HG02885 (cell line): Measurements from ENCODE around the gene TGFA.
"Not testable (repeated sequence)": the region's sequence is repeated elsewhere in the genome, so short reads cannot be mapped to it uniquely, and the experiment has no call there.

Experiments
- ATAC-seq: cut with Tn5 transposase; IDR thresholded peaks from one replicate; pipeline ENCODE4 v1.9.1; 2021; ENCODE audit warnings: mild to moderate bottlenecking; ENCODE audit not compliant: unreplicated experiment, poor library complexity

TGFA gene

DNA sequence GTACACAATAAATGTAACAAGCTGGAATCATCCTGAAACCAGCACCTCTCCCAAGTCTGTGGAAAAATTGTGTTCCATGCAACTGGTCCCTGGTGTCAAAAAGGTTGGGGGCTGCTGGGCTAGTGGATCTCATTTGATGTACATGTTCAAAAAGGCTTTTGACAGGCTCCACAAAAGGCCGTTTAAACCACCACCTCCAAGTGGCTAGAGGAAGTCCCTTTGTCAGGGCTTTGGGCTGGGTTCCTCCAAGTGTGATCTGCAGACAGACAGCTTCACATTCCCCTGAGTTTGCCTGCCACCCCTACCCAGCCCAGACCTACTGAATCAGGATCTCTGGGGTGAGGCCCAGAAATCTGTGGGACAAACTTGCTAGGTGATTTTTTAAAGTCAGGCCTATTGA lies 84.7 kb downstream of the TGFA start:
- no peak for ATAC-seq

DNA sequence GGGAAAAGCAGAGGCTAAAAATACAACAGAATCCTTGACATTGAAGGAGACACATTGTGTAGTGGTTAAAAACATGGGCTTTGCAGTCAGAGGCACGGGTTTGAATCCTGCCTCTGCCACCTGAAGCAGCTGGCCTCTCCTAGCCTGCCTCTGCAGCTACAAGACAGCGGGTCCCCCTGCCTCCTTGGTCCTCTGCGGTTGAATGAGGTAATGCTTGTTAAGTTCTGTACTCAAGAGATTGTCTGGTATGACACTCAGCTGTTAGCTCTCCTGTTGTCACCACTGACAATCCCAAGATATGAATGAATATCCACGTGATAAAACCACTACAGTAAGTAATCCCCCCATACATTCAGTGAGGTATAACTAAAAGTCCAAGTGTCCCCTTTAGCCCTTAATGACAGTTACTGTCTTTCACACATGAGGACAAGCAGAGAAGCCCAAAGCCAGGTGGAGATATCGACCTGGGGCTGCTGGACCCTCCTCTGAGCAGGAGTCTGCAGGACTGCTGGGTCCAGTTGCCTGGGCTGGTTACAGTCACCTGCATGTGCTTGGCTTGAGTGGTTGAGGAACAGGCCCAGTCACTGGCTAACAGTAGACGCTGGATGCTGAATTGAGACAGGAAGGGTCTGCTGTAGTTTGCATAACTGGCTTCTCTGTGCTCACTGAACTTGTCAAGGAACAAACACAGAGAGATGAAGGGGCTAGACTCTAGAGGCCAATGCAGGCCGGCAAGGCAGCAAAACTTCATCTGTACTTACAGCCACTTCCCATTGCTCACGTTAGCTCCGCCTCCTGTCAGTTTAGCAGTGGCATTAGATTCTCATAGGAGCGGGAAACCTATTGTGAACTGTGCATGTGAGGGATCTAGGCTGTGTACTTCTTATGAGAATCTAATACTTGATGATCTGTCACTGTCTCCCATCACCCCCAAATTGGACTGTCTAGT lies 85.5 kb downstream of the TGFA start:
- no peak for ATAC-seq

DNA sequence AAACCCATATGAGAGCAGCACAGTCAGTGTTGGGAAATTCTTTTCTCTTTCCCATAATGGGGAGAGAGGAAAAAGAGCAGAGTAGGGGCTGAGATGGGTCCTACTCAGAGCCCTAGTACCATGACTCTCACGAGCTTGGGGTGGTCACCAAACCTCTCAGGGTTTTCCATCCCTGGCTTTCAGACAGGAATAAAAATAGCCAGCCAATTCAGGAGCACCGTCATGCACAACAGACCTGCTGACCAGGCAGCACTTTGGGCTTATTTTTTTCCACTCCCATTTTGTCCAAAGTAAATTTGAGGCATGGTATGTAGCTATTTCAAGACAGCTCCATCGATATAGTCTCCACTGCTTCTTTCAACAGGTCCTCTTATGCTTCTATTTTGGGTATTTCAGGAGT lies 86.4 kb downstream of the TGFA start:
- no peak for ATAC-seq

DNA sequence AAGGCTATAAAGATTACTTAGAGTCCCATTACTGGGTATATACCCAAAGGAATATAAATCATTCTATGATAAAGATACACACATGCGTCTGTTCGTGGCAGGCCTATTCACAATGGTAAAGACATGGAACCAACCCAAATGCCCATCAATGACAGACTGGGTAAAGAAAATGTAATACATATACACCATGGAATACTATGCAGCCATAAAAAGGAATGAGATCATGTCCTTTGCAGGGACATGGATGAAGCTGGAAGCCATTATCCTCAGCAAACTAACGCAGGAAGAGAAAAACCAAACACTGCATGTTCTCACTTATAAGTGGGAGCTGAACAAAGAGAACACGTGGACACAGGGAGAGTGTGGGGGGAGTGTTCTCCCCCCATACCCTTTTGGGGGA lies 87.0 kb downstream of the TGFA start:
- not testable (repeated sequence) for ATAC-seq

DNA sequence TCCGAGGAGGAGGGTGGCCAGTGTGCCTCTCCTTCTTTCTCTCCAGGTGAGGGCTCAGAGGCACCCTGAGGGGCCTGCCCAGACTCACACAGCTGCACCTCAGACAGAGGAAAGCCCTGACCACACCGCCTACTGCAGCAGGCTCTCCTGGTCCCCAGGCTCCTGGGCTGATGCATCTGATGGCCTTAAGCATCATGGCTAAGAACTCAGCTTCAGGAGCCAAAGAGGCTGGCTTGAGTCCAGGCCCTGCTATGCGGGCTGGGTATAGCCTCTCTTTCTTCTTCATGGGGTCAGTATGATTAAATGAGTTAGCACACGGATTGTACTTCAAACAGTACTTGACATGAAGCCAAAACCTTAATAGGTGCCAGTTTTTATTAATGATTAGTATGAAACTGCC lies 89.6 kb downstream of the TGFA start:
- no peak for ATAC-seq

DNA sequence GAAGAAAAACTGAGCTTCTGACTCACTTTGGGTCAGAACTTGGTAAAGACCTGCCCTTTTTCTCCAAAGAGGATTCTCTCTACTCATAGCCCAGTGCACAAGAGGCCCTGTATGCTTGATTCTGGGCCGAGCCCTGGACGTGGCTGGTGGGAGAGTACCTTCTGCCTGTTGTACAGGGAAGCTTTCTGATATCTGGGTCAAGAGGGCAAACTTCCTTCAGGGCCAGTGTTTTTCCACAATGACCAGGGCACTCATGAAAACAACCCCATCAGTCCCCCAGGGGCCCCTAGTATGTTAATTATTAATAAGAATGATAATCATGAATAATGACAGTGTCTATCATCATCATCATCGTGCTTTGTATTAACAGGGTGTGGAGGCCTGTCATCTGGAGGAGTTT lies 90.0 kb downstream of the TGFA start:
- ATAC-seq: no peak

DNA sequence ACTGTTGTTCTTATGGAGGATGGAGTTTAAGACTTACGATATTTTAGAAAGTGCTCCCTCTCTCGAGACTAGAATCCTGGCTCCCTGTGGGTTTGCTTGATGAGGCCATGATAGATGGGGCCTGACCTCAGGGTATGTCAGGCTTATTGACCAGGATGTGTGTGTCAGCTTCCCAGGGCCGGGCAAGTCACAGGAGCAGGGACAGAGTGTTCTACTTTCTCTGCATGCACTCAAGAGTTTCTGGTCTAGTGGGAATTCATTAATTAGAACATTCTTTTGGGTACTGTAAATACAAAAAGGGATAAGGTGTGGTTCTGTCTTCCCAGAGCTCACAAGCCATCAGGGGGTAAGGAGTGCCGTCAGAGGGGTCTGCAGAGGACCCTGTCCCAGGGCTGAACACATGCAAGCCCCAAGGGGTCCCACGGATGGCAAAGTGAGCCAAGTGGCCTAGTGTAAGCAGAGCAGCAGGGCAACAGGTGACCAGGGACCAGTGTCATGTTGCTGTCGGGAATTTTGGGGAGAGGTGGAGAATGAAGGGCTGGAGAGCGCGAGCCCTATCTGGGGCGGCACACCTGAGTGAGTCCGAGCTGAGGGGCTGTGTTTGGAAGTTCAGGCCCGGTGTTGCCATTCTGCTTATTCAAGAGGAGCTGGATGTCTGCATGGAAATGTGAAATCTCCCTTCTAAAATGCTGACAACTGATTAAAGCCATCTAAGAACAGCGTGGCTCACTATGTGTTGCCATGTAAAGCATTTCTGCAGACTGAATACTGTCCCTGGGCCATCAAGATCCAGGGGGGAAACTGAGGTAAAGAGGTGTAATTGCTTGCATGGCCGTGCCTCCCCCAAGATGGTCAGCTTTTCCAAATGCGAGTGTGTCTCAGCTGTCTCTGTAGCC lies 91.4 kb downstream of the TGFA start:
- no peak for ATAC-seq

DNA sequence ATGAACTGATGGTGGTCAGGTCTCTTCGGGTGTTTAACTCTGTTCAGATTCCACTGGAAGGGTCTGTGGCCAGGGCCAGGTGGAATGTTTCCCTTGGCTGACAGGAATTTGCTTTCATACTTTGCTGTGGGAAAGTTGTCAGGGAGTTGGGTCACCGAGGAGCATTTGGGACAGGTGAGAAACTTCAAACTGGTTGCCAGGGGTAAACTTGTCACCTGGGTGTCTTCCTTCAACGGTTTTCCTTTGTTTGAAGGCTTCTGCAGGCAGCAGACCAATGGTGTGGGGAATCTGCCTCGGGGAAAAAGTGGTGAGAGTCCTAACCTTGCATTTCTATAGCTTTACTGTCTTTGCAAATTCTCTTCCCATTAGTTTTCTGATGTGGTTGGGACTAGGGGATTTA lies 92.2 kb downstream of the TGFA start:
- ATAC-seq: no peak

DNA sequence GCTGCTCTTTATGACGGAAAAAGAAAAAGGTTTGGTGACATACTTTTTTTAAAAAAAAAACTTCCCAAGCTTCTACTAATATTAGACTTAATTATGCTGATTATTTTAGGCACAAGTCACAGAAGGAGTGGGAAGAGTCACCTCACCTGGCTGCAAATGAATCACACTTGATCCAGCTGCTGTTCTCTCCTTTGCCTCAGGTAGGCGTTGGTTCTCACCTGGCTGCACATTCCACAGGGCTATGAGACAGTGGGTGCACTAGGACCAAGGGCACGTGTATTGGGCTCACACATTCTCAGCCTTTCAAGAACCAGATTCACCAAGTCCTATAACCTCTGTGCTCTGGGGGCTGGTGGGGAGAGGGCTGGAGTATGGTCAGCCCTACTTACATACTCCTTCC lies 93.3 kb downstream of the TGFA start:
- ATAC-seq: no peak

DNA sequence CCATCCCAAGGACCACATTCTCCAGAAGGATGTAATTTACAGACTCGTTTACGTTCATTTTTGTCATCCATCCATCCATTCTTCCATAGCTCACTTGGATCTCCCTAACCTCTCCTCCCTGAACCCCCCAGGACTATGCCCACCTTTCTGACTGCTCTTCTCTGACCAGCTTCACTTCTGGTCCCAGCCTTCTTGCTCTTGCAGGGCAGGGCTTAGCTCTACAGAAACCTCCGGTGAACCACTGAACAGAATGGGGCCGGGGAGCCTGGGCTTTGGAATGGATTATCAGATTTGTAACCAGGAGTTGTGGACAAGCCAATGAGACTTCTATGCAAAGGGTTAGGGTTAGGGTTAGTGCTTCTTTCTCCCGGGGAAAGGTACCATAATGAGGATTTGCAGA lies 95.0 kb downstream of the TGFA start:
- ATAC-seq: no peak

DNA sequence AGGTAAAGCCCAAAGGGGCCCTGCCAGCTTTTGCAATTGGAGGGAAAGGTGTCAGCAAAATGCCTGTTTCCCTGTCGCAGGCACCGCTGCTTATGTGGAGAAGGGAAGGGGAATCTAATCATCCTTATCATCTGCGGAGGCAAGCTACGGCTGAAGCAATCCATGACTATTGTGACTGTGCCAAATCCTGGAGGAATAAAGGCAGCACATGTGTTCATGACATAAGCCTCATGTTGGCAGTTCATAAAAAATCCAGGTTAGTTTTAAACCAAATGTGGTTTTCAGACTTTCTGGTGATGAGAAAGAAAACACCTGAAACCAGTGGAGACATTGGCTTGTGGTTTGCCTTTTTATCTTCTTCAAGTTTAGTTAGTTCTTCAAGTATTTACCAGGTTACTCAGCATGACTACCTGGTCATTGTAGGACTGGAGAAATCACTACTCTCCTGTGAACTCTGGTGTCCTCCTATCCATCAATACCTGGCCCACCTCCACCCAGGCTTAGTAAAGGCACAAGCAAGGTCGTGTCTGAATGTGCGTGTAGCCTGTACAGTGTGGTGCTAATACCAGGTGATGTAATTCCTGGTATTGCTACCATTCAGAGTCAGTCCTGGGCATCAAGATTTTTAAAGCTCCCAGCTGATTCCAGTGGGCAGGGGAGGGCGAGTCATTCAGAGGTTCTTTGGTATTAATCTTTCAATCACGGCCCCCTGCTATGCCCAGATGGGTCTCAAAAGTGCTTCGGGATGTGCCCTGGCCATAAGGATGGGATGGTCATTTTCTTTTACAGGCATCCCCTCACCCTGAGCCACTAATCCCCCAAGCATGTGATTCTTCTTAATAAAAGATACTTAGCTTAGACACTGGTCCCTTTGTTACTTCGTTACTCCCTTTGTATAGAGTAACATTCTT lies 96.8 kb downstream of the TGFA start:
- no peak for ATAC-seq

DNA sequence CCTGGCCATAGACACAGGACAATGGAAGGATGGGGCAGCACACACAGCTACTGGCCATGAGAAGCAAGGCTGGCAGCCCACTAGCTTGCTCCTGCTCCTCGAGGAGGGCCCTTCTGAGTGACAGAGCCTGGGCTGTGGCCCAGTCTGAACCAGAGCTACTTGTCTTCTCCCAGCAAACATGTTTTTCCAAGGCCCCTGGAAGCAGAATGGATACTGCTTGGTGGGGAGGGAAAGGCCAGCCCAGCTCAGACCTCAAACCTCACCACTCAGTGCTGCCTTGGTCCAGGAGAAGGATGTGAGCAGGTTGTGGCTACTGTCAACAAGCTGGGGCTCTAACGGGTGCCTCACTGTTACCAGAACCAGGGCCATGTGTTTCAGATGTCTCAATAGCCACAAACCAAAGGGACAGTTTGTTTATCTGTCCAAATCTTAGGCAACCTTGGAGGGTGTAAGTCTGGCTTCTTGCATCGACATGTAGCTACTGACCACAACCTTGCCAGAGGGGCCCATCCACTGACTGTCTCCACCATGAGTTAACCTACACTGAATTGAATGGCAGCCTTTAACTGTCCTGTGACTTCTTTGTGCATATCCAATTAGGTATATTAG lies 98.6 kb downstream of the TGFA start:
- ATAC-seq: no peak

DNA sequence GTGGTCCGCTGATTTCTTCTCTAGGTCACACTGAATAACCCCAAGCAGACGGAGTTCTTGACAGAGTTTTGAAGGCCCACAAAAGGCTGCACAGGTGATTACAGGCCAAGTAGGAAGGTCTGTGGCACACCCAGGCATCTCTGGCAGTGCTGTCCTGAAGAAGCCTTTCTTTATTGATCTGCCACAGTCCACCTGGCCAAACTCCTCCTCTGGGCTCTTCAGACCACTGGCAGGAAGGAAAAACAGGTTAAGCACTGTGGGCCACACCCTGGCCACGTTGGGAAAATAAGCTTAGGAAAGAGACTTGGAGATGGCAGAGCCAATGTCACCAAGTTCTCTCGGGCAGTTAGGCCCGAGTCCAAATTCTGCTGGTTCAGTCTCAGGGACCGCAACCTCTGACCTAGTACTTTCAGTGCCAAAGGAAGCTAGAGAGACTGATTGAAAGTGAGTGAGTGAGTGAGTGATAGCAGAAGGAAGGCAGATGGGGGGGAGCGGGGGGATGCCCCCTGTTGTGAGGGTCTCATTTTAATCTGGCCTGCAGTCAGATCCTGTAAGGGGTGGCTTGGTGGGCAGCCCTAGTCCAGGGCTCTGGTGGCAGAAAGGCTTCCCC lies 102.9 kb downstream of the TGFA start:
- ATAC-seq: no peak

DNA sequence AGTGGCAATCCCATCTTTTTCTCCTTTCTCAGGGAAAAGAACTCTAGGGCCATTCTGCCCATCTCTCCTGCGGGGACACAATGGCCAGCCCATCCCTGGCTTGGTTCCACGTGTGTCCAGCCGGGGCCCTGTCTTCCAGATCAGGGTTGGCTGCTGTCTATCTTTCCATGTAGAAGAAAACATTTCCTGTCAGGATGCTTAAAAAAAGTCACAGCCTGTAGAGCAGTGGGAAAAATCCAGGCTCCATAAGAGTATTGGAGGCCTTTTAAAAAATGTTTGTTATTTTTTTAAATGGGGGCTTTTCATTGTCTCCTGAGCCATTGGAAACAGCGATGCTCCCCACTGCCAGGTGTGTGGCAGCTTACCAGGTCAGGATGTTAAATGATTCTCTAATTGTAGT lies 105.6 kb downstream of the TGFA start:
- ATAC-seq: no peak

DNA sequence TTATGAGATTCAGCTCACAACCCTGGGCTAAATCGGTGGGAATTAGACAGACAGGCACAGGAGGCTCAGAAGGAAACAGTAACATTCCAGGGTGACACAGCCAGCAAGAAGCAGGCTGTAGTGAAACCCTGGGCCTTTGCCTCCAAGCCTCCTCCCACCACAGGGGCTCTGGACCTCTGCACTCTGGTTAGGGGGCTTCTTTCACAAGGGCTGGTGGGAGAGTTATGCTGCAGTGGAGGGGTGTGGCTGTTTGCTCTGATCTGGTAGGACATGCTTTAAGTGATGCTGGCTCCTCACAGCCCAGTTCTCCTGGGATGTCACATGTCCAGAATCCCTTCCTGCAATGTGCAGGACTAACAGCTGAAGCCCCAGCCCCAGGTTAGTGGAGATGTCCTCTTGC lies 109.9 kb downstream of the TGFA start:
- ATAC-seq: no peak

DNA sequence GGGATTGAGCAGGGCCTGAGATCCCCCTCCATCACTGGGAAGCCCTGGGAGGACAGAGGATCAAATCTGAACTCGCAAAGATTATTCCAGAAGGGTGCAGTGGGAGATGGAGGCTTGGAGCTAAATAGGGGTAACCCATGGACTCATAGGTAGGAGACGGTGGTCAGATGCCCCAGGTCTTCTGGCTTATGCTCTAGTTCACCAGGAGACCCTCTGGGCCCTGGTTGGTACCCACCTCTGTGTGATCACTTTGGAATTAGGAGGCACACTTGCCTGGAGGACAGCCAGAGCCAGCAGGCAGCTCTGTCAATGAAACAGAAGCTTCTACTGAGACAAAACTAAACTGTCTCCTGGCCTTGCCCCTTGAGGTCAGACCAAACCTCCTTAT lies 110.6 kb downstream of the TGFA start:
- no peak for ATAC-seq

DNA sequence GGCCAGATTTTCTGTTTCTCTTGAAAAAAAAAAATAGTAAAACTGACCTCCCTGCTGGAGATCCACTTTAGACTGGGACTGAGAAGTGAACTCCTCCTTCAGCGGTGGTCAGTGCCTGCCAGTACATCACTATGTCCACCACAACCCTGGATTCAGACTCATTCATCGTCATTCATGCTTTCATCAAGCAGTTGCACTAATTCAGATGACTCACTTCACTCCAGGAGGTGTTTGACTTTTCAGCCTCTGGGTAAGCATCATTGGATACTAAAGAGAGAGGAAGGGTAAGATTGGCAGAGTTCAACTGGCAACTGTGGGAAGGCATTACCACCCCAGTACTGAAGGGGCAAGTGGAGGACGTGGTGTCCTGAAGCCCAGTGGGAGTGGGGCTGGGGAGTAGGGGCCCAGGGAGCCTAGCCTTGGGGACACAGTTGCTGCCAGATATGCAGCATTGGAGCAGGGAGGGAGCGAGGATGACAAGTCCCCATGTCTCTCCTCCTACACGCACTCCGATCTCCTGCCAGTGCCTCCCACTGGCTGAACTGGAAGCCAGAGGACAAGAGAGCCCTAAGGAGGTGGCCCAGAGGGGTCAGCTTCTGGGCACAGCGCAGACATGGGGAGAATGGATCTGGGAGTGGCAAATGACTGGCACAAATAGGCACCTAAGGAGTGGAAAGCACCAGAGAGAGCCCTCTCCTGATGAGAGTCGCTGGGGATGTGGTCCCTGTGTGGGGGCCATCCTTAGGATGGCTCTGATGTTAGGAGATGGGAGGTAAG lies 111.1 kb downstream of the TGFA start:
- ATAC-seq: no peak

DNA sequence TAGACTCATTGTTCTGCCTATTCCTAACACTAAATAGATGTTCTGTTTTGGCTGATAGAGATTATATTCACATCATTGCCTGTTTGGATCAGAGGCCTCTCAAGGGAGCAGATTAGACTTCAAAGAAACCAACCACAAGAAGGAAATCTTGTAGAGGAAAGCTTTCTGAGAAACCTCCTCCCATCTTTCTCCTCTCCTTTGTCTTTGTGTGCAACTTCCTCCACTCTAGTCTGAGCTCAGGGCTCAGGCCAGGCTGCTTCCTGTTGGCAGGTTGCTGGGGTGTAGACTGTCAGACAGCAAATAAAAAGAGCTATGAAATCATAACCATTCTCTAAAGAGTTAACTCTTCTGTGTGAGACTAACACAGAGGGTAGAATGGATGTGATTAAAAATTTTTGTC lies 113.0 kb downstream of the TGFA start:
- ATAC-seq: no peak

DNA sequence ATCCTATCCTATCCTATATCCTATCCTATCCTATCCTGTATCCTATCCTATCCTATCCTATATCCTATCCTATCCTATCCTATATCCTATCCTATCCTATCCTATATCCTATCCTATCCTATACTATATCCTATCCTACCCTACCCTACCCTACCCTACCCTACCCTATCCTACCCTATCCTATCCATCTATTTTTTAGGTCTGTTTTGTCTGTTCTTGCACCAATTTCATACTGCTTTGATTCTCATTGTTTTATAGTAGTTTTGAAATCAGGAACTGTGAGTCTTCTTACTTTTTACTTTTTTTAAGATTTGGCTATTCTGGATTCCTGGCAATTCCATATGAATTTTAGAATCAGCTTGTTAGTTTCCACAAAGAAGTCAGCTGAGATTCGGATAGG lies 118.5 kb downstream of the TGFA start:
- ATAC-seq: no peak
